ENCODE data around the gene TACSTD2.
"Not testable (repeated sequence)": the region's sequence is repeated elsewhere in the genome, so short reads cannot be mapped to it uniquely, and the experiment has no call there.

TACSTD2 gene

GRCh38 chr1:58546520-58547308 is 30.3 kb downstream of the TACSTD2 start, which contains the start of gene OMA1:
Gene OMA1 (minus strand): TSS chr1:58546726. CDS start chr1:58539294, 7,432 bp downstream.
- peak within 1 kb of the TSS; percentile 89 for H3K4me3 ChIP-seq (ENCODE audit: low read depth, low read length)
- TF ChIP-seq CTCF (IDR thresholded peaks at IDR 0.05; ENCODE audit: borderline replicate concordance, insufficient read depth, low read depth, low read length) = peak; percentile 96

GRCh38 chr1:58545591-58546519 is 31.2 kb downstream of the TACSTD2 start:
- no peak for TF ChIP-seq CTCF (IDR thresholded peaks at IDR 0.05; ENCODE audit: borderline replicate concordance, insufficient read depth, low read depth, low read length)
- H3K4me3 ChIP-seq (ENCODE audit: low read depth, low read length) = peak overlapping the region; percentile 89

GRCh38 chr1:58543260-58543659 is 33.8 kb downstream of the TACSTD2 start:
- no peak for TF ChIP-seq CTCF (IDR thresholded peaks at IDR 0.05; ENCODE audit: borderline replicate concordance, insufficient read depth, low read depth, low read length)
- no peak overlapping the region for H3K4me3 ChIP-seq (ENCODE audit: low read depth, low read length)

- no peak for TF ChIP-seq CTCF (IDR thresholded peaks at IDR 0.05; ENCODE audit: borderline replicate concordance, insufficient read depth, low read depth, low read length)
- H3K4me3 ChIP-seq (ENCODE audit: low read depth, low read length) = no peak overlapping the region
Measured at GRCh38 chr1:58539553-58539952, 37.5 kb downstream of the TACSTD2 start.

- H3K4me3 ChIP-seq (ENCODE audit: low read depth, low read length) = no peak overlapping the region
- TF ChIP-seq CTCF (IDR thresholded peaks at IDR 0.05; ENCODE audit: borderline replicate concordance, insufficient read depth, low read depth, low read length) = no peak
Measured at GRCh38 chr1:58538821-58539220, 38.2 kb downstream of the TACSTD2 start.

- not testable (repeated sequence) for H3K4me3 ChIP-seq (ENCODE audit: low read depth, low read length)
Measured at GRCh38 chr1:58531842-58532241, 45.2 kb downstream of the TACSTD2 start.

- no peak for TF ChIP-seq CTCF (IDR thresholded peaks at IDR 0.05; ENCODE audit: borderline replicate concordance, insufficient read depth, low read depth, low read length)
Measured at GRCh38 chr1:58529284-58529683, 47.8 kb downstream of the TACSTD2 start.

More at GRCh38 chr1:58529284-58529683, 47.8 kb downstream of the TACSTD2 start:
- H3K4me3 ChIP-seq (ENCODE audit: low read depth, low read length) = no peak overlapping the region
